A673 (cell line): ENCODE results near the gene BRSK2. TPM values are rescaled to one million over a fixed set of nuclear protein-coding genes. Genes with fewer than 3 reads are reported as not detected.

Experiments
- BruUV-seq: library from RNA; stranded (reverse); fragments of 400-500 nt; replicated peaks from 2 replicates; lab custom pipeline; 2021; lab: Mats Ljungman, UMichigan
- CTCF ChIA-PET: fragments of 300-600 bp; sonication (Branson Sonifier 250); formaldehyde crosslinking; loops from one replicate; lab custom pipeline; 2022; ENCODE audit warnings: antibody characterized with exemption; lab: Charles Lee
- POLR2A ChIA-PET: fragments of 300-600 bp; sonication (Branson Sonifier 250); formaldehyde crosslinking; loops from one replicate; lab custom pipeline; 2022; ENCODE audit warnings: antibody characterized with exemption; ENCODE audit not compliant: low non-redundant PET; lab: Charles Lee
- DNase-seq: peaks from one replicate; pipeline ENCODE4 v3.0.0-alpha.2; 2015; ENCODE audit warnings: low spot score
- H3K27ac ChIP-seq: fragments of 200-600 bp; sonication (generic); 2 replicates; pipeline ENCODE4 v1.5.1; 2016; ENCODE audit warnings: mixed run types, low read depth, mild to moderate bottlenecking, mixed read lengths, antibody characterized with exemption, low read length; ENCODE audit not compliant: poor library complexity, severe bottlenecking
- H3K27me3 ChIP-seq: fragments of 200-600 bp; sonication (generic); replicated peaks from 2 replicates; pipeline ENCODE4 v1.6.1; 2017; ENCODE audit warnings: mixed run types, low read depth, mild to moderate bottlenecking, mixed read lengths, antibody characterized with exemption, low read length; ENCODE audit not compliant: insufficient read depth, poor library complexity
- H3K36me3 ChIP-seq: fragments of 200-600 bp; sonication (generic); 2 replicates; pipeline ENCODE4 v1.6.1; 2016; ENCODE audit warnings: mixed run types, mild to moderate bottlenecking, mixed read lengths, antibody characterized with exemption, low read length; ENCODE audit not compliant: insufficient read depth, poor library complexity, severe bottlenecking
- H3K4me1 ChIP-seq: fragments of 200-600 bp; sonication (generic); 2 replicates; pipeline ENCODE4 v1.6.1; 2017; ENCODE audit warnings: mixed run types, mild to moderate bottlenecking, mixed read lengths, antibody characterized with exemption, low read length; ENCODE audit not compliant: insufficient read depth, poor library complexity, severe bottlenecking
- H3K4me3 ChIP-seq: fragments of 200-600 bp; sonication (generic); 2 replicates; pipeline ENCODE4 v1.5.1; 2016; ENCODE audit warnings: low read depth, mixed run types, mild to moderate bottlenecking, mixed read lengths, low read length; ENCODE audit not compliant: poor library complexity, severe bottlenecking
- H3K9me3 ChIP-seq: fragments of 200-600 bp; sonication (generic); 2 replicates; pipeline ENCODE4 v1.6.1; 2016; ENCODE audit warnings: mixed run types, low read depth, mild to moderate bottlenecking, mixed read lengths, antibody characterized with exemption, low read length; ENCODE audit not compliant: poor library complexity, severe bottlenecking
- EZH2 ChIP-seq: fragments of 200-600 bp; sonication (generic); IDR thresholded peaks from 2 replicates; pipeline ENCODE4 v1.6.1; 2017; ENCODE audit warnings: borderline replicate concordance, low read depth, mild to moderate bottlenecking, mixed read lengths, antibody characterized with exemption, low read length; ENCODE audit not compliant: poor library complexity, severe bottlenecking
- intact Hi-C: fragments of 100-400 bp; cut with micrococcal nuclease; formaldehyde crosslinking; loops from one replicate; pipeline ENCODE4 v1.10.0; 2022; ENCODE audit not compliant: unreplicated experiment
- total RNA-seq: library from RNA; stranded (reverse); gene quantifications from 2 replicates; pipeline ENCODE4 v1.2.3, GENCODE V29; 2021
- TF ChIP-seq, protein P1 (sequence below): fragments of 300-800, 200-600 bp; sonication (generic); conservative IDR thresholded peaks from 2 replicates; pipeline ENCODE4 v1.5.1; 2017; ENCODE audit warnings: low read depth, mild to moderate bottlenecking, antibody characterized with exemption, low read length, moderate library complexity, mixed read lengths

The BRSK2 gene
- total RNA-seq, 1 experiment from 2014 or later: 2.2 TPM

DNA sequence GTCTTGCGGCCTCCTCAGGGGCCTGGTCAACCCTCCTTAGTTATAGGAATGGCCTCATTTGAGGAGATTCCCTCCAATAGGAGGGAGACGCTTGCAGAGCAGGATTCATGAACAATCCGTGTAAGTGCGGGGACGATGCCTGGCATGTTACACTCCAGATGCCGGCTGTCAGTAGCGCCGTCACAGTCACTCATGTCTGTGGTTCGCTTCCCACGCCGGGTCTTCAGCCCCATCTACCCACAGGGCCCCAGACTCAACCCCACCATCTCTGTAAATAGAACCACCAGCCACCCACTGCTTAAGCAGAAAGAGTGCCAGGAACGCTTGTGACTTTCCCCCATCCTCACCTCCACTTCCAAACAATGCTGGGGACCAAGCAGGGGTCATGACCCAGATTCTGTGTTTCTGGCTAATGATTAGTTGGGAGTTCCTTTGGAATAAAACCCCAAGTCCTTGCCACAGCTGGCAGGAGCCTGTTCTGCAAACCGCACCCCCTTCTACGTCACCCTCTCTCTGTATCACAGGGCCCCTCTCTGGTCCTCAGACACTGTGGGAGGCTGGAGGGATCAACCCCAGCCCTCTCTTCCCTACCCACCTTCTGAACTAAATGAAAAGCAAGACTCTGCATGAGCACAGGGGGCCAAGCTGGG lies 41.5 kb upstream of the BRSK2 start:
- BruUV-seq: no TSS peak
- intact Hi-C loops: no loop called here
- no peak for DNase-seq
- Histone ChIP-seq H3K27me3 (no peaks in the 10 kb centered on the region), H3K36me3 (no peaks in the 10 kb centered on the region), H3K4me1 (no peaks in the 10 kb centered on the region), H3K4me3 (no peak overlapping the region), H3K9me3 (no peaks in the 10 kb centered on the region), H3K27ac (no peak overlapping the region)
- TF ChIP-seq, protein P1, sequence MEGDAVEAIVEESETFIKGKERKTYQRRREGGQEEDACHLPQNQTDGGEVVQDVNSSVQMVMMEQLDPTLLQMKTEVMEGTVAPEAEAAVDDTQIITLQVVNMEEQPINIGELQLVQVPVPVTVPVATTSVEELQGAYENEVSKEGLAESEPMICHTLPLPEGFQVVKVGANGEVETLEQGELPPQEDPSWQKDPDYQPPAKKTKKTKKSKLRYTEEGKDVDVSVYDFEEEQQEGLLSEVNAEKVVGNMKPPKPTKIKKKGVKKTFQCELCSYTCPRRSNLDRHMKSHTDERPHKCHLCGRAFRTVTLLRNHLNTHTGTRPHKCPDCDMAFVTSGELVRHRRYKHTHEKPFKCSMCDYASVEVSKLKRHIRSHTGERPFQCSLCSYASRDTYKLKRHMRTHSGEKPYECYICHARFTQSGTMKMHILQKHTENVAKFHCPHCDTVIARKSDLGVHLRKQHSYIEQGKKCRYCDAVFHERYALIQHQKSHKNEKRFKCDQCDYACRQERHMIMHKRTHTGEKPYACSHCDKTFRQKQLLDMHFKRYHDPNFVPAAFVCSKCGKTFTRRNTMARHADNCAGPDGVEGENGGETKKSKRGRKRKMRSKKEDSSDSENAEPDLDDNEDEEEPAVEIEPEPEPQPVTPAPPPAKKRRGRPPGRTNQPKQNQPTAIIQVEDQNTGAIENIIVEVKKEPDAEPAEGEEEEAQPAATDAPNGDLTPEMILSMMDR: no peak
- TF ChIP-seq EZH2: no peak
- POLR2A ChIA-PET: no interaction called here
- CTCF ChIA-PET: no interaction called here

DNA sequence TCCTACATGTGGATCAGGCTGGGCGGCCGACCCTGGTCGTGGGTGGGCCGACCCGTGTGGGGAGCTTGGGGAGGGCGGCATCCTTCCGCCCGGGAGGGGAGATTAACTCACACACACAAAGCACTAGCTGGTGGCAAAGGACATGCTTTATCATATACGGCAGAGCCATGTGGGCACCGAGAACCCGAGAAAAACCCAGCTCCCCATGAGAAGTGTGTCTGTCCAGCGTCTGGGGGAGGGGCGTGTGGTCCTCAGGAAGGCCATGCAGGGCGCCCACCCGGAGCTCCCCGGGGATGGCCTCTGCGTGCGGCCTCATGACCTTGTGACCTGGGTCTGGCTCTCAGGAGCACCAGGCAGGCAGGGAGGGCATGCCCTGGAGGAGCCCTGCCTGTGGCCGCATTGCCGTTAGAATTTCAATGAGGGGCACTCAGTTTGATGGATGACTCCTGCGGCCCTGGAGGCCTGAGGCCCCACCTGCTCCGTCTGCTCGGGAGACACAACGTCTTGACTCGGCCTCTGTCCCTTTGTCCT lies 40.9 kb upstream of the BRSK2 start:
- intact Hi-C loops: no loop called here
- ChIA-PET POLR2A (no interaction called here), CTCF (no interaction called here)
- no TSS peak for BruUV-seq
- Histone ChIP-seq H3K36me3 (no peaks in the 10 kb centered on the region), H3K27ac (no peak overlapping the region), H3K4me3 (no peak overlapping the region), H3K4me1 (no peaks in the 10 kb centered on the region), H3K27me3 (no peaks in the 10 kb centered on the region), H3K9me3 (no peaks in the 10 kb centered on the region)
- TF ChIP-seq, protein P1: no peak
- no peak for TF ChIP-seq EZH2
- no peak for DNase-seq

DNA sequence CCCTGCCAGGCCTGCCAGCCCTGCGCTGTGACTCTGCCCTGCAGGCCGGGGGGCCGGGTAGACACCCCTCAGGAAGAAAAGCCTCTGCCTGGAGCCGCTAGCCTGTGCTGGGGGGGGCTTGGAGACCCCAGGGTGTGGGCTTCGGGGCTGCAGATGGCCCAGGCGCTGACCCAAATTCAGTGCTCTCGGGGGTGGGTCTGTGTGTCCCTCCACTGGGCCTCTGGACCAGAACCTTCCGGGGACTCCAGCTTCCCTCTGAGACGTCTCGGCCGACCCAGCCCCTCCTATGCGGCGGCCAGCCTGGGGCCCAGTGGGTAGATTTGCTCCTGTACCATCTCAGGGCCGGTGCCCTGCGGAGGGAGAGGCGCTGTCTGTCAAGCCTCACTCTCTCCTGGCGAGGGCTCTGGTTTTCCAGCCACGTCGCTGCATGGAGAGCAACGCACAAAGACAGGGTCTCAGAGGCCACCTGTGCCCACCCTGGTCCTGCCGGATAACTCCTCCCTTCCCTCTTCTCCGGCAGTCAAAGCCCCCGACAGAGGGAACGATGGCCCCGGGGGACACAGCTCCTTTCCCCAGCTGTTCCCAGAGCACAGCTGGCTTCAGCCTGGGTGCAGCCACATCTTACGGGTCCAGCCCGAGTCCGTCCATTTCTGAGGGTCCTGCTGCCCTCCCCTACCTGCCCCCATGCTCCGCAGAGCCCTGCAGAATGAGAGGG lies 40.2 kb upstream of the BRSK2 start:
- intact Hi-C loops: no loop called here
- Histone ChIP-seq H3K27me3 (no peaks in the 10 kb centered on the region), H3K4me1 (no peaks in the 10 kb centered on the region), H3K9me3 (no peaks in the 10 kb centered on the region), H3K27ac (no peak overlapping the region), H3K36me3 (no peaks in the 10 kb centered on the region), H3K4me3 (no peak overlapping the region)
- POLR2A ChIA-PET: no interaction called here
- CTCF ChIA-PET: no interaction called here
- no TSS peak for BruUV-seq
- no peak for DNase-seq
- no peak for TF ChIP-seq EZH2
- TF ChIP-seq, protein P1: no peak
